ENCODE results near the gene PGF.

The PGF gene

GRCh38 chr14:74949859-74950573 lies 5.4 kb downstream of the PGF start:
- H3K4me1 Mint-ChIP-seq = peaks cover 55% of the 10 kb centered on the region
- H3K4me3 Mint-ChIP-seq = no peak overlapping the region
- no peak for DNase-seq
- H3K9me3 Mint-ChIP-seq = no peaks in the 10 kb centered on the region
- no peak for TF ChIP-seq CTCF (IDR thresholded peaks at IDR 0.05)
- peaks cover 18% of the 10 kb centered on the region for H3K36me3 Mint-ChIP-seq (ENCODE audit: low read depth)
- H3K27me3 Mint-ChIP-seq (ENCODE audit: low read depth, poor library complexity) = no peaks in the 10 kb centered on the region
- H3K27ac Mint-ChIP-seq = peak overlapping the region; percentile 33

GRCh38 chr14:74949191-74949601 lies 6.2 kb downstream of the PGF start:
- no peak for TF ChIP-seq CTCF (IDR thresholded peaks at IDR 0.05)
- Mint-ChIP-seq H3K4me1 (peaks cover 55% of the 10 kb centered on the region), H3K36me3 (ENCODE audit: low read depth) (peaks cover 18% of the 10 kb centered on the region), H3K9me3 (no peaks in the 10 kb centered on the region), H3K27ac (no peak overlapping the region), H3K27me3 (ENCODE audit: low read depth, poor library complexity) (no peaks in the 10 kb centered on the region), H3K4me3 (no peak overlapping the region)
- no peak for DNase-seq

- Mint-ChIP-seq H3K36me3 (ENCODE audit: low read depth) (peaks cover 18% of the 10 kb centered on the region), H3K9me3 (no peaks in the 10 kb centered on the region), H3K27me3 (ENCODE audit: low read depth, poor library complexity) (no peaks in the 10 kb centered on the region), H3K4me1 (peaks cover 49% of the 10 kb centered on the region), H3K27ac (no peak overlapping the region), H3K4me3 (no peak overlapping the region)
- TF ChIP-seq CTCF (IDR thresholded peaks at IDR 0.05) = no peak
- DNase-seq = no peak
These were observed 6.9 kb downstream of the PGF start for GRCh38 chr14:74948228-74949175.

GRCh38 chr14:74947353-74948227 lies 7.8 kb downstream of the PGF start:
- no peak for DNase-seq
- Mint-ChIP-seq H3K27me3 (ENCODE audit: low read depth, poor library complexity) (no peaks in the 10 kb centered on the region), H3K36me3 (ENCODE audit: low read depth) (peaks cover 18% of the 10 kb centered on the region), H3K27ac (no peak overlapping the region), H3K4me3 (no peak overlapping the region), H3K9me3 (no peaks in the 10 kb centered on the region), H3K4me1 (peaks cover 48% of the 10 kb centered on the region)
- TF ChIP-seq CTCF (IDR thresholded peaks at IDR 0.05) = no peak

- Mint-ChIP-seq H3K4me3 (no peak overlapping the region), H3K9me3 (no peaks in the 10 kb centered on the region), H3K27me3 (ENCODE audit: low read depth, poor library complexity) (no peaks in the 10 kb centered on the region), H3K27ac (peak overlapping the region; percentile 26), H3K36me3 (ENCODE audit: low read depth) (peaks cover 18% of the 10 kb centered on the region), H3K4me1 (peaks cover 48% of the 10 kb centered on the region)
- TF ChIP-seq CTCF (IDR thresholded peaks at IDR 0.05) = no peak
- no peak for DNase-seq
These were observed 8.6 kb downstream of the PGF start for GRCh38 chr14:74946659-74947281.

Data from nephron progenitor cell (in vitro differentiated cells).